GM23338 (cell line): ENCODE data around the gene SOX9. TPM values are rescaled to one million over a fixed set of nuclear protein-coding genes. Genes with fewer than 3 reads are reported as not detected.

ENCODE experiments used
- ATAC-seq: fragments of 200-7000 bp; cut with Tn5 transposase; 3 replicates; pipeline ENCODE4 v1.9.1; 2020
- DNase-seq: peaks from one replicate; pipeline ENCODE4 v3.0.0-alpha.2; 2015; ENCODE audit warnings: low spot score
- H2AFZ ChIP-seq: fragments of 200-600 bp; sonication (generic); 2 replicates; pipeline ENCODE4 v1.8.0; 2016; ENCODE audit warnings: antibody characterized with exemption, mild to moderate bottlenecking, moderate library complexity
- H3F3A ChIP-seq: fragments of 200-600 bp; sonication (generic); replicated peaks from 2 replicates; pipeline ENCODE4 v1.8.0; 2017; ENCODE audit warnings: antibody characterized with exemption, mixed run types, low read depth
- H3K27ac ChIP-seq: fragments of 200-600 bp; sonication (generic); 2 replicates; pipeline ENCODE4 v1.6.1; 2016; ENCODE audit warnings: low read depth
- H3K27me3 ChIP-seq: fragments of 200-600 bp; sonication (generic); 2 replicates; pipeline ENCODE4 v1.8.0; 2016; ENCODE audit warnings: mild to moderate bottlenecking, mixed run types, moderate library complexity; ENCODE audit not compliant: insufficient read depth
- H3K36me3 ChIP-seq: fragments of 200-600 bp; sonication (generic); 2 replicates; pipeline ENCODE4 v1.8.0; 2016; ENCODE audit warnings: mild to moderate bottlenecking; ENCODE audit not compliant: insufficient read depth
- H3K4me1 ChIP-seq: fragments of 200-600 bp; sonication (generic); 2 replicates; pipeline ENCODE4 v1.8.0; 2016; ENCODE audit warnings: mild to moderate bottlenecking, moderate library complexity; ENCODE audit not compliant: insufficient read depth
- H3K4me2 ChIP-seq: fragments of 200-600 bp; sonication (generic); 2 replicates; pipeline ENCODE4 v1.7.1; 2017; ENCODE audit warnings: mixed run types
- H3K4me3 ChIP-seq: fragments of 200-600 bp; sonication (generic); 2 replicates; pipeline ENCODE4 v1.6.1; 2016; ENCODE audit warnings: mixed run types
- H3K79me2 ChIP-seq: fragments of 200-600 bp; sonication (generic); replicated peaks from 2 replicates; pipeline ENCODE4 v1.8.0; 2017; ENCODE audit warnings: mild to moderate bottlenecking; ENCODE audit not compliant: insufficient read depth
- H3K9me2 ChIP-seq: fragments of 200-600 bp; sonication (generic); 2 replicates; pipeline ENCODE4 v1.8.0; 2017; ENCODE audit not compliant: insufficient read depth
- H4K20me1 ChIP-seq: fragments of 200-600 bp; sonication (generic); replicated peaks from 2 replicates; pipeline ENCODE4 v1.8.0; 2017; ENCODE audit warnings: mild to moderate bottlenecking; ENCODE audit not compliant: insufficient read depth
- H3K27ac Mint-ChIP-seq: 2 replicates; pipeline ENCODE4 v1.8.0; 2020; ENCODE audit warnings: inconsistent platforms, mild to moderate bottlenecking, moderate library complexity, mixed read lengths
- H3K27me3 Mint-ChIP-seq: 3 replicates; pipeline ENCODE4 v1.8.0; 2022; ENCODE audit warnings: low read depth, mild to moderate bottlenecking, moderate library complexity, mixed read lengths, inconsistent platforms; ENCODE audit not compliant: insufficient read depth, poor library complexity
- H3K36me3 Mint-ChIP-seq: 3 replicates; pipeline ENCODE4 v1.8.0; 2021; ENCODE audit warnings: low read depth, mild to moderate bottlenecking, inconsistent platforms, moderate library complexity, mixed read lengths
- H3K4me1 Mint-ChIP-seq: 3 replicates; pipeline ENCODE4 v1.8.0; 2020; ENCODE audit warnings: mild to moderate bottlenecking, inconsistent platforms, mixed read lengths
- H3K4me3 Mint-ChIP-seq: 3 replicates; pipeline ENCODE4 v1.8.0; 2021; ENCODE audit warnings: moderate library complexity, mild to moderate bottlenecking, inconsistent platforms, mixed read lengths
- H3K9me3 Mint-ChIP-seq: 3 replicates; pipeline ENCODE4 v1.8.0; 2020; ENCODE audit warnings: moderate library complexity, mild to moderate bottlenecking, inconsistent platforms, mixed read lengths
- CREB1 ChIP-seq: fragments of 250-450 bp; sonication (Bioruptor Pico); IDR thresholded peaks from 2 replicates; pipeline ENCODE4 v1.5.0; 2020; ENCODE audit warnings: low read depth, mild to moderate bottlenecking, moderate library complexity
- ETS1 ChIP-seq: IDR thresholded peaks from 2 replicates; pipeline ENCODE4 v1.6.1; 2016; ENCODE audit warnings: antibody characterized with exemption
- EZH2 ChIP-seq: fragments of 200-600 bp; sonication (generic); IDR thresholded peaks from one replicate; pipeline ENCODE4 v1.8.0; 2017; ENCODE audit warnings: antibody characterized with exemption, mild to moderate bottlenecking, low read depth; ENCODE audit not compliant: unreplicated experiment
- EZH2phosphoT487 ChIP-seq: fragments of 200-600 bp; sonication (generic); IDR thresholded peaks from one replicate; pipeline ENCODE4 v1.8.1; 2018; ENCODE audit warnings: antibody characterized with exemption; ENCODE audit not compliant: unreplicated experiment
- JUNB ChIP-seq: IDR thresholded peaks from one replicate; pipeline ENCODE4 v1.6.1; 2016; ENCODE audit warnings: antibody characterized with exemption; ENCODE audit not compliant: unreplicated experiment
- NANOG ChIP-seq: IDR thresholded peaks from 2 replicates; pipeline ENCODE4 v1.6.1; 2016; ENCODE audit warnings: antibody characterized with exemption, borderline replicate concordance
- POLR2AphosphoS5 ChIP-seq: IDR thresholded peaks from 2 replicates; pipeline ENCODE4 v1.6.1; 2016; ENCODE audit warnings: antibody characterized with exemption, low read depth
- REST ChIP-seq: IDR thresholded peaks from one replicate; pipeline ENCODE4 v1.6.1; 2018; ENCODE audit warnings: antibody characterized with exemption; ENCODE audit not compliant: unreplicated experiment
- STAT1 ChIP-seq: IDR thresholded peaks from one replicate; pipeline ENCODE4 v1.6.1; 2016; ENCODE audit warnings: antibody characterized with exemption; ENCODE audit not compliant: unreplicated experiment
- ZNF114 ChIP-seq: fragments of 250-450 bp; sonication (Bioruptor Pico); IDR thresholded peaks from 2 replicates; pipeline ENCODE4 v1.5.0; 2020; ENCODE audit warnings: mild to moderate bottlenecking, moderate library complexity
- ZNF331 ChIP-seq: fragments of 250-450 bp; sonication (Bioruptor Pico); IDR thresholded peaks from 2 replicates; pipeline ENCODE4 v1.5.0; 2020; ENCODE audit warnings: low read depth, mild to moderate bottlenecking, moderate library complexity
- polyA plus RNA-seq: library from polyadenylated mRNA; unstranded; fragments of >200 nt; fragmentation: Nextera tagmentation; extraction: Ambion mirVana; gene quantifications from 2 replicates; pipeline ENCODE4 v1.2.1, GENCODE V29; 2016
- total RNA-seq: library from RNA; depleted of rRNA; stranded (reverse); fragments of >200 nt; shearing (Covaris generic); gene quantifications from 2 replicates; pipeline ENCODE4 v1.2.3, GENCODE V29; 2014
- TF ChIP-seq, protein P1 (sequence below), 2 experiments: fragments of 200-600 bp in 1 of 2; sonication (generic) in 1 of 2; conservative IDR thresholded peaks; 2 replicates each; pipeline versions ENCODE4 v1.5.1 to v1.6.1; 2016 to 2017; ENCODE audit warnings: antibody characterized with exemption in 2 of 2, low read depth in 2 of 2, mild to moderate bottlenecking in 2 of 2, moderate library complexity in 1 of 2
- TF ChIP-seq, protein P2 (sequence below): fragments of 250-450 bp; sonication (Bioruptor Pico); IDR thresholded peaks from 2 replicates; pipeline ENCODE4 v1.5.0; 2020; ENCODE audit warnings: mild to moderate bottlenecking, moderate library complexity

Gene SOX9
- total and polyA plus RNA-seq, 2 experiments from 2014 or later = 4.4 TPM

DNA sequence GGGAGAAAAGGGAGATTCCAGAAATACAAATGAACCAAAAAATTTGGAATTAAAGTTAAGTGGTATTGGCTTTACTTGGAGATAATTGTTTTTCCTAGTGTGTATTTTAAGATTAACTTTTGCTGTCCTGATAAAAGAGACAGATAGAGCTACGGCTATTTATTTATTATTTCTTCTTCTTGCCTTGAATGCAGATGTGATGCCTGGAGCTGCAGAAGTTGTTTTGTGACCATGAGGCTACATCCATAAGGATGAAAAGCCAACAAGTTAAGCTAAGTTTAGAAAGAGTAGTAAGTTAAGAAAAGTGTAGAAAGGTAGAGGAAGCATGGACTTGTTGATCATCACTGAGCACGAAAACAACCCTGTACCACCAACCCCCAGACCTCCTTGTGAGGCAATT, 41.7 kb downstream of the SOX9 start:
- H3K27me3 ChIP-seq = no peaks in the 10 kb centered on the region
- Mint-ChIP-seq H3K27me3 (peaks cover 2% of the 10 kb centered on the region), H3K4me1 (peaks cover 27% of the 10 kb centered on the region), H3K27ac (no peak overlapping the region), H3K9me3 (peaks cover 2% of the 10 kb centered on the region; the same call in 1 of the 3 replicates), H3K36me3 (0 out of 3 replicates have a peak, but pooled peaks cover 3% of the 10 kb centered on the region), H3K4me3 (no peak overlapping the region)
- H2AFZ ChIP-seq = no peak overlapping the region
- no peaks in the 10 kb centered on the region for H3F3A ChIP-seq
- no peaks in the 10 kb centered on the region for H3K79me2 ChIP-seq
- H3K4me2 ChIP-seq = no peak overlapping the region
- TF ChIP-seq STAT1 = no peak
- TF ChIP-seq EZH2phosphoT487 = no peak
- TF ChIP-seq REST = no peak
- TF ChIP-seq JUNB = no peak
- no peak for TF ChIP-seq POLR2AphosphoS5
- no peak for TF ChIP-seq ZNF331 (CRISPR knock-in tag)
- TF ChIP-seq ZNF114 (CRISPR knock-in tag) = no peak
- TF ChIP-seq, protein P1, sequence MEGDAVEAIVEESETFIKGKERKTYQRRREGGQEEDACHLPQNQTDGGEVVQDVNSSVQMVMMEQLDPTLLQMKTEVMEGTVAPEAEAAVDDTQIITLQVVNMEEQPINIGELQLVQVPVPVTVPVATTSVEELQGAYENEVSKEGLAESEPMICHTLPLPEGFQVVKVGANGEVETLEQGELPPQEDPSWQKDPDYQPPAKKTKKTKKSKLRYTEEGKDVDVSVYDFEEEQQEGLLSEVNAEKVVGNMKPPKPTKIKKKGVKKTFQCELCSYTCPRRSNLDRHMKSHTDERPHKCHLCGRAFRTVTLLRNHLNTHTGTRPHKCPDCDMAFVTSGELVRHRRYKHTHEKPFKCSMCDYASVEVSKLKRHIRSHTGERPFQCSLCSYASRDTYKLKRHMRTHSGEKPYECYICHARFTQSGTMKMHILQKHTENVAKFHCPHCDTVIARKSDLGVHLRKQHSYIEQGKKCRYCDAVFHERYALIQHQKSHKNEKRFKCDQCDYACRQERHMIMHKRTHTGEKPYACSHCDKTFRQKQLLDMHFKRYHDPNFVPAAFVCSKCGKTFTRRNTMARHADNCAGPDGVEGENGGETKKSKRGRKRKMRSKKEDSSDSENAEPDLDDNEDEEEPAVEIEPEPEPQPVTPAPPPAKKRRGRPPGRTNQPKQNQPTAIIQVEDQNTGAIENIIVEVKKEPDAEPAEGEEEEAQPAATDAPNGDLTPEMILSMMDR (conservative IDR thresholded peaks at IDR 0.05; ENCODE audit: low read depth in 2 of 2) = no peak
- TF ChIP-seq EZH2 = no peak
- no peak for TF ChIP-seq CREB1
- TF ChIP-seq NANOG = no peak
- TF ChIP-seq, protein P2, sequence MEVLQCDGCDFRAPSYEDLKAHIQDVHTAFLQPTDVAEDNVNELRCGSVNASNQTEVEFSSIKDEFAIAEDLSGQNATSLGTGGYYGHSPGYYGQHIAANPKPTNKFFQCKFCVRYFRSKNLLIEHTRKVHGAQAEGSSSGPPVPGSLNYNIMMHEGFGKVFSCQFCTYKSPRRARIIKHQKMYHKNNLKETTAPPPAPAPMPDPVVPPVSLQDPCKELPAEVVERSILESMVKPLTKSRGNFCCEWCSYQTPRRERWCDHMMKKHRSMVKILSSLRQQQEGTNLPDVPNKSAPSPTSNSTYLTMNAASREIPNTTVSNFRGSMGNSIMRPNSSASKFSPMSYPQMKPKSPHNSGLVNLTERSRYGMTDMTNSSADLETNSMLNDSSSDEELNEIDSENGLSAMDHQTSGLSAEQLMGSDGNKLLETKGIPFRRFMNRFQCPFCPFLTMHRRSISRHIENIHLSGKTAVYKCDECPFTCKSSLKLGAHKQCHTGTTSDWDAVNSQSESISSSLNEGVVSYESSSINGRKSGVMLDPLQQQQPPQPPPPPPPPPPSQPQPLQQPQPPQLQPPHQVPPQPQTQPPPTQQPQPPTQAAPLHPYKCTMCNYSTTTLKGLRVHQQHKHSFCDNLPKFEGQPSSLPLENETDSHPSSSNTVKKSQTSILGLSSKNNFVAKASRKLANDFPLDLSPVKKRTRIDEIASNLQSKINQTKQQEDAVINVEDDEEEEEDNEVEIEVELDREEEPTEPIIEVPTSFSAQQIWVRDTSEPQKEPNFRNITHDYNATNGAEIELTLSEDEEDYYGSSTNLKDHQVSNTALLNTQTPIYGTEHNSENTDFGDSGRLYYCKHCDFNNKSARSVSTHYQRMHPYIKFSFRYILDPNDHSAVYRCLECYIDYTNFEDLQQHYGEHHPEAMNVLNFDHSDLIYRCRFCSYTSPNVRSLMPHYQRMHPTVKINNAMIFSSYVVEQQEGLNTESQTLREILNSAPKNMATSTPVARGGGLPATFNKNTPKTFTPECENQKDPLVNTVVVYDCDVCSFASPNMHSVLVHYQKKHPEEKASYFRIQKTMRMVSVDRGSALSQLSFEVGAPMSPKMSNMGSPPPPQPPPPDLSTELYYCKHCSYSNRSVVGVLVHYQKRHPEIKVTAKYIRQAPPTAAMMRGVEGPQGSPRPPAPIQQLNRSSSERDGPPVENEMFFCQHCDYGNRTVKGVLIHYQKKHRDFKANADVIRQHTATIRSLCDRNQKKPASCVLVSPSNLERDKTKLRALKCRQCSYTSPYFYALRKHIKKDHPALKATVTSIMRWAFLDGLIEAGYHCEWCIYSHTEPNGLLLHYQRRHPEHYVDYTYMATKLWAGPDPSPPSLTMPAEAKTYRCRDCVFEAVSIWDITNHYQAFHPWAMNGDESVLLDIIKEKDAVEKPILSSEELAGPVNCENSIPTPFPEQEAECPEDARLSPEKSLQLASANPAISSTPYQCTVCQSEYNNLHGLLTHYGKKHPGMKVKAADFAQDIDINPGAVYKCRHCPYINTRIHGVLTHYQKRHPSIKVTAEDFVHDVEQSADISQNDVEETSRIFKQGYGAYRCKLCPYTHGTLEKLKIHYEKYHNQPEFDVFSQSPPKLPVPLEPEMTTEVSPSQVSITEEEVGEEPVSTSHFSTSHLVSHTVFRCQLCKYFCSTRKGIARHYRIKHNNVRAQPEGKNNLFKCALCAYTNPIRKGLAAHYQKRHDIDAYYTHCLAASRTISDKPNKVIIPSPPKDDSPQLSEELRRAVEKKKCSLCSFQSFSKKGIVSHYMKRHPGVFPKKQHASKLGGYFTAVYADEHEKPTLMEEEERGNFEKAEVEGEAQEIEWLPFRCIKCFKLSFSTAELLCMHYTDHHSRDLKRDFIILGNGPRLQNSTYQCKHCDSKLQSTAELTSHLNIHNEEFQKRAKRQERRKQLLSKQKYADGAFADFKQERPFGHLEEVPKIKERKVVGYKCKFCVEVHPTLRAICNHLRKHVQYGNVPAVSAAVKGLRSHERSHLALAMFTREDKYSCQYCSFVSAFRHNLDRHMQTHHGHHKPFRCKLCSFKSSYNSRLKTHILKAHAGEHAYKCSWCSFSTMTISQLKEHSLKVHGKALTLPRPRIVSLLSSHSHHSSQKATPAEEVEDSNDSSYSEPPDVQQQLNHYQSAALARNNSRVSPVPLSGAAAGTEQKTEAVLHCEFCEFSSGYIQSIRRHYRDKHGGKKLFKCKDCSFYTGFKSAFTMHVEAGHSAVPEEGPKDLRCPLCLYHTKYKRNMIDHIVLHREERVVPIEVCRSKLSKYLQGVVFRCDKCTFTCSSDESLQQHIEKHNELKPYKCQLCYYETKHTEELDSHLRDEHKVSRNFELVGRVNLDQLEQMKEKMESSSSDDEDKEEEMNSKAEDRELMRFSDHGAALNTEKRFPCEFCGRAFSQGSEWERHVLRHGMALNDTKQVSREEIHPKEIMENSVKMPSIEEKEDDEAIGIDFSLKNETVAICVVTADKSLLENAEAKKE = no peak
- no peak for TF ChIP-seq ETS1
- H3K4me1 ChIP-seq = peaks cover 15% of the 10 kb centered on the region
- ATAC-seq (no peak), DNase-seq (no peak)
- H3K4me3 ChIP-seq = no peak overlapping the region
- H3K9me2 ChIP-seq = peaks cover 24% of the 10 kb centered on the region
- H3K36me3 ChIP-seq = no peaks in the 10 kb centered on the region
- H3K27ac ChIP-seq = no peak overlapping the region
- no peaks in the 10 kb centered on the region for H4K20me1 ChIP-seq
